WTC11 (cell line): ENCODE data around the gene SF3B5. TPM values are rescaled to one million over a fixed set of nuclear protein-coding genes. Genes with fewer than 3 reads are reported as not detected.

Source experiments
- ATAC-seq: fragments of 200-7000 bp; cut with Tn5 transposase; 2 replicates; pipeline ENCODE4 v1.10.0; 2021; ENCODE audit warnings: mild to moderate bottlenecking, moderate library complexity
- CTCF ChIA-PET: fragments of 300-600 bp; sonication (Branson Sonifier 250); formaldehyde crosslinking; loops from one replicate; lab custom pipeline; 2021; ENCODE audit warnings: antibody characterized with exemption; lab: Charles Lee
- POLR2A ChIA-PET: fragments of 350-600 bp; sonication (Branson Sonifier 250); formaldehyde crosslinking; loops from one replicate; lab custom pipeline; 2021; ENCODE audit warnings: antibody characterized with exemption; lab: Charles Lee
- DNase-seq: peaks from one replicate; pipeline ENCODE4 v3.0.0; 2021; ENCODE audit warnings: low spot score
- H3K27ac Mint-ChIP-seq: 2 replicates; pipeline ENCODE4 v1.8.0; 2021; ENCODE audit warnings: mixed read lengths
- H3K27me3 Mint-ChIP-seq: 2 replicates; pipeline ENCODE4 v1.8.0; 2021; ENCODE audit warnings: low read depth, mild to moderate bottlenecking, moderate library complexity, mixed read lengths
- H3K36me3 Mint-ChIP-seq: 2 replicates; pipeline ENCODE4 v1.8.0; 2021; ENCODE audit warnings: mixed read lengths
- H3K4me1 Mint-ChIP-seq: 2 replicates; pipeline ENCODE4 v1.8.0; 2022; ENCODE audit warnings: mixed read lengths
- H3K4me3 Mint-ChIP-seq: 2 replicates; pipeline ENCODE4 v1.8.0; 2021; ENCODE audit warnings: mild to moderate bottlenecking, moderate library complexity, mixed read lengths
- H3K9me3 Mint-ChIP-seq: 2 replicates; pipeline ENCODE4 v1.8.0; 2021; ENCODE audit warnings: mixed read lengths
- CBFB ChIP-seq: sonication (generic); formaldehyde crosslinking; IDR thresholded peaks from 2 replicates; pipeline ENCODE4 v1.8.1; 2022; ENCODE audit warnings: mild to moderate bottlenecking, low read depth, missing genetic modification reagents
- E2F4 ChIP-seq: sonication (generic); formaldehyde crosslinking; IDR thresholded peaks from 2 replicates; pipeline ENCODE4 v1.8.1; 2022; ENCODE audit warnings: low read depth, mild to moderate bottlenecking, moderate library complexity, missing genetic modification reagents, borderline replicate concordance
- E2F5 ChIP-seq: sonication (generic); formaldehyde crosslinking; IDR thresholded peaks from 2 replicates; pipeline ENCODE4 v1.8.1; 2022; ENCODE audit warnings: mild to moderate bottlenecking, moderate library complexity, missing genetic modification reagents
- ETV6 ChIP-seq: sonication (generic); formaldehyde crosslinking; IDR thresholded peaks from 2 replicates; pipeline ENCODE4 v1.8.1; 2022; ENCODE audit warnings: mild to moderate bottlenecking, missing genetic modification reagents
- GRHL2 ChIP-seq: fragments of 250-450 bp; sonication (Bioruptor Pico); IDR thresholded peaks from 2 replicates; pipeline ENCODE4 v1.8.0; 2022; ENCODE audit warnings: mild to moderate bottlenecking, moderate library complexity; ENCODE audit not compliant: insufficient replicate concordance, severe bottlenecking
- HMGXB4 ChIP-seq: sonication (generic); formaldehyde crosslinking; IDR thresholded peaks from 2 replicates; pipeline ENCODE4 v1.8.1; 2023; ENCODE audit warnings: mild to moderate bottlenecking, moderate library complexity, missing genetic modification reagents
- JAZF1 ChIP-seq: fragments of 250-450 bp; sonication (Bioruptor Pico); IDR thresholded peaks from 2 replicates; pipeline ENCODE4 v1.9.0; 2021; ENCODE audit warnings: moderate library complexity, mild to moderate bottlenecking, inconsistent platforms
- NFATC4 ChIP-seq: fragments of 250-450 bp; sonication (Bioruptor Pico); IDR thresholded peaks from 2 replicates; pipeline ENCODE4 v1.9.0; 2021; ENCODE audit warnings: mild to moderate bottlenecking
- OVOL2 ChIP-seq: fragments of 250-450 bp; sonication (Bioruptor Pico); IDR thresholded peaks from 2 replicates; pipeline ENCODE4 v1.9.0; 2021; ENCODE audit warnings: mild to moderate bottlenecking, borderline replicate concordance
- SMAD3 ChIP-seq: sonication (generic); formaldehyde crosslinking; IDR thresholded peaks from 2 replicates; pipeline ENCODE4 v1.8.0; 2022; ENCODE audit warnings: missing genetic modification reagents, mild to moderate bottlenecking, borderline replicate concordance
- SOX15 ChIP-seq: fragments of 250-450 bp; sonication (Bioruptor Pico); IDR thresholded peaks from 2 replicates; pipeline ENCODE4 v1.9.0; 2021; ENCODE audit warnings: mild to moderate bottlenecking
- TCF7 ChIP-seq: sonication (generic); formaldehyde crosslinking; IDR thresholded peaks from 2 replicates; pipeline ENCODE4 v1.8.0; 2022; ENCODE audit warnings: mild to moderate bottlenecking, low read depth, missing genetic modification reagents, moderate library complexity
- TEAD1 ChIP-seq: sonication (generic); formaldehyde crosslinking; IDR thresholded peaks from 2 replicates; pipeline ENCODE4 v1.8.0; 2022; ENCODE audit warnings: mild to moderate bottlenecking, missing genetic modification reagents
- TEAD4 ChIP-seq: sonication (generic); formaldehyde crosslinking; IDR thresholded peaks from 2 replicates; pipeline ENCODE4 v1.8.0; 2022; ENCODE audit warnings: mild to moderate bottlenecking, missing genetic modification reagents
- ZMAT4 ChIP-seq: fragments of 250-450 bp; sonication (Bioruptor Pico); IDR thresholded peaks from 2 replicates; pipeline ENCODE4 v1.9.0; 2021; ENCODE audit warnings: mild to moderate bottlenecking
- ZNF138 ChIP-seq: sonication (generic); formaldehyde crosslinking; conservative IDR thresholded peaks from 2 replicates; pipeline ENCODE4 v1.8.1; 2022; ENCODE audit warnings: mild to moderate bottlenecking, moderate library complexity, missing genetic modification reagents
- ZNF232 ChIP-seq: sonication (generic); formaldehyde crosslinking; IDR thresholded peaks from 2 replicates; pipeline ENCODE4 v1.8.0; 2022; ENCODE audit warnings: mild to moderate bottlenecking, missing genetic modification reagents
- ZNF317 ChIP-seq: sonication (generic); formaldehyde crosslinking; IDR thresholded peaks from 2 replicates; pipeline ENCODE4 v1.8.1; 2023; ENCODE audit warnings: low read depth, mild to moderate bottlenecking, moderate library complexity, missing genetic modification reagents, borderline replicate concordance
- total RNA-seq: library from RNA; stranded (reverse); gene quantifications from 3 replicates; pipeline ENCODE4 v1.2.3, GENCODE V29; 2021
- TF ChIP-seq, protein P1 (sequence below): sonication (generic); formaldehyde crosslinking; IDR thresholded peaks from 2 replicates; pipeline ENCODE4 v1.8.0; 2023; ENCODE audit warnings: mild to moderate bottlenecking, missing genetic modification reagents
- TF ChIP-seq, protein P2 (sequence below): fragments of 250-450 bp; sonication (Bioruptor Pico); IDR thresholded peaks from 2 replicates; pipeline ENCODE4 v1.9.0; 2021; ENCODE audit warnings: mild to moderate bottlenecking

The SF3B5 gene
- total RNA-seq, 1 experiment from 2014 or later, result 181 TPM

DNA sequence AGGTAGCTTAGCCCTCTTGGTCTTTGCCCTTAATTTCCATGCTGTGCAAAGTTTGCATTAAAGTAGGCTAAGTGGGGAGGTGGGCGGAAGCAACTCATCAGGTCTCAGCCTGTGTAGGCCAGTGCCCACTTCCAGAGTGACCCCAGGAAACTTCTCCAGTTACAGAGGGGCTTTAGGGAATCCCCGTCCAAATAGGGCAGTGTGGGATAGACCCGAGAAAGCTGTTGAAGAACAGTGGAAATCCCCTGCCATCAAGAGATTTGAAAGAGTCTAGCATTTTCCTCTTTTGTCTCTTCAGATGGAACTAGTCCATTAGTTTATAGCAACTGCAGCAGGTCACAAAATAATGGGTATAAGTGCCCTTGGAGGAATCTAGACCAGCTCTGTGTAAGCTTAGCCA is 20.2 kb downstream of the SF3B5 start:
- DNase-seq (no peak), ATAC-seq (no peak)
- Mint-ChIP-seq H3K4me3 (no peak overlapping the region), H3K36me3 (no peaks in the 10 kb centered on the region), H3K27ac (no peak overlapping the region), H3K4me1 (no peaks in the 10 kb centered on the region), H3K27me3 (peaks cover 19% of the 10 kb centered on the region), H3K9me3 (no peaks in the 10 kb centered on the region)
- CTCF ChIA-PET, result interaction anchor here (0.7 to 1.1 kb wide), 2 partner anchors 62 to 135 kb away, joined by 3 read pairs; no protein-coding TSS in a partner anchor
- TF ChIP-seq SOX15 (CRISPR knock-in tag), result no peak
- TF ChIP-seq E2F5 (CRISPR knock-in tag), result no peak
- TF ChIP-seq ZMAT4 (CRISPR knock-in tag), result no peak
- no peak for TF ChIP-seq E2F4 (CRISPR knock-in tag)
- no peak for TF ChIP-seq ZNF138
- TF ChIP-seq OVOL2, result no peak
- TF ChIP-seq, protein P1, sequence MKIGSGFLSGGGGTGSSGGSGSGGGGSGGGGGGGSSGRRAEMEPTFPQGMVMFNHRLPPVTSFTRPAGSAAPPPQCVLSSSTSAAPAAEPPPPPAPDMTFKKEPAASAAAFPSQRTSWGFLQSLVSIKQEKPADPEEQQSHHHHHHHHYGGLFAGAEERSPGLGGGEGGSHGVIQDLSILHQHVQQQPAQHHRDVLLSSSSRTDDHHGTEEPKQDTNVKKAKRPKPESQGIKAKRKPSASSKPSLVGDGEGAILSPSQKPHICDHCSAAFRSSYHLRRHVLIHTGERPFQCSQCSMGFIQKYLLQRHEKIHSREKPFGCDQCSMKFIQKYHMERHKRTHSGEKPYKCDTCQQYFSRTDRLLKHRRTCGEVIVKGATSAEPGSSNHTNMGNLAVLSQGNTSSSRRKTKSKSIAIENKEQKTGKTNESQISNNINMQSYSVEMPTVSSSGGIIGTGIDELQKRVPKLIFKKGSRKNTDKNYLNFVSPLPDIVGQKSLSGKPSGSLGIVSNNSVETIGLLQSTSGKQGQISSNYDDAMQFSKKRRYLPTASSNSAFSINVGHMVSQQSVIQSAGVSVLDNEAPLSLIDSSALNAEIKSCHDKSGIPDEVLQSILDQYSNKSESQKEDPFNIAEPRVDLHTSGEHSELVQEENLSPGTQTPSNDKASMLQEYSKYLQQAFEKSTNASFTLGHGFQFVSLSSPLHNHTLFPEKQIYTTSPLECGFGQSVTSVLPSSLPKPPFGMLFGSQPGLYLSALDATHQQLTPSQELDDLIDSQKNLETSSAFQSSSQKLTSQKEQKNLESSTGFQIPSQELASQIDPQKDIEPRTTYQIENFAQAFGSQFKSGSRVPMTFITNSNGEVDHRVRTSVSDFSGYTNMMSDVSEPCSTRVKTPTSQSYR (CRISPR knock-in tag), result no peak
- no peak for TF ChIP-seq ZNF232 (CRISPR knock-in tag)
- no peak for TF ChIP-seq SMAD3 (CRISPR knock-in tag)
- TF ChIP-seq NFATC4 (CRISPR knock-in tag), result no peak
- TF ChIP-seq ETV6 (CRISPR knock-in tag), result no peak
- TF ChIP-seq TEAD4 (CRISPR knock-in tag), result no peak
- TF ChIP-seq TCF7 (CRISPR knock-in tag), result no peak
- TF ChIP-seq HMGXB4 (CRISPR knock-in tag), result no peak
- TF ChIP-seq JAZF1, result no peak
- POLR2A ChIA-PET, result no interaction called here

DNA sequence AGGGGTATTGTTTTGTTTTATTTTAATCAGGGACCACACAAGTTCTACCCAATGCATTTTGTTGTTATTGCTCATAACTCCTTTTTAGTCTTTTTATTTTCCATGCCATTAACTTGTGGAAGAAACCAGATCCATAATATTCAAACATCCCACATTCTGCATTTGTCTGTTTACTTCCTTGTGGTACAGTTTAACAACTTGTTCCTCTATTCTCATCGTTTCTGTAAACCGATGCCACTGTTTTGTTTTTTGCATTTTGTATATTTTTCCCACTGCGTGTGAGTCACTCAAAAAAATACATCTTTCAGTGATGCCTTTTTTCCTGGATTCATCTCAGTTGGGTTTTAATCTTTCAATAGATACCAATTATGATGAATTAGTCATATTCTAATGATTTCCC is 22.3 kb downstream of the SF3B5 start:
- no peaks in the 10 kb centered on the region for H3K9me3 Mint-ChIP-seq
- no peak for ATAC-seq
- POLR2A ChIA-PET, result no interaction called here
- TF ChIP-seq TEAD1 (CRISPR knock-in tag) (no peak), CBFB (CRISPR knock-in tag) (no peak)
- TF ChIP-seq, all 79 proteins: peak for 0
- peaks cover 37% of the 10 kb centered on the region for H3K27me3 Mint-ChIP-seq
- no peak overlapping the region for H3K27ac Mint-ChIP-seq
- no peak for DNase-seq
- CTCF ChIA-PET, result interaction anchor here (1.1 kb wide), 1 partner anchor 131 kb away, joined by 3 read pairs; no protein-coding TSS in a partner anchor
- no peaks in the 10 kb centered on the region for H3K36me3 Mint-ChIP-seq
- no peaks in the 10 kb centered on the region for H3K4me1 Mint-ChIP-seq
- H3K4me3 Mint-ChIP-seq, result no peak overlapping the region

GRCh38 chr6:144069506-144069905 is 25.9 kb downstream of the SF3B5 start:
- Mint-ChIP-seq H3K36me3 (no peaks in the 10 kb centered on the region), H3K4me3 (no peak overlapping the region), H3K27me3 (peaks cover 72% of the 10 kb centered on the region), H3K27ac (no peak overlapping the region), H3K4me1 (peaks cover 9% of the 10 kb centered on the region), H3K9me3 (no peaks in the 10 kb centered on the region)
- CTCF ChIA-PET, result no interaction called here
- POLR2A ChIA-PET, result no interaction called here
- DNase-seq (no peak), ATAC-seq (no peak)
- no peak for TF ChIP-seq GRHL2 (CRISPR knock-in tag)
- TF ChIP-seq, protein P2, sequence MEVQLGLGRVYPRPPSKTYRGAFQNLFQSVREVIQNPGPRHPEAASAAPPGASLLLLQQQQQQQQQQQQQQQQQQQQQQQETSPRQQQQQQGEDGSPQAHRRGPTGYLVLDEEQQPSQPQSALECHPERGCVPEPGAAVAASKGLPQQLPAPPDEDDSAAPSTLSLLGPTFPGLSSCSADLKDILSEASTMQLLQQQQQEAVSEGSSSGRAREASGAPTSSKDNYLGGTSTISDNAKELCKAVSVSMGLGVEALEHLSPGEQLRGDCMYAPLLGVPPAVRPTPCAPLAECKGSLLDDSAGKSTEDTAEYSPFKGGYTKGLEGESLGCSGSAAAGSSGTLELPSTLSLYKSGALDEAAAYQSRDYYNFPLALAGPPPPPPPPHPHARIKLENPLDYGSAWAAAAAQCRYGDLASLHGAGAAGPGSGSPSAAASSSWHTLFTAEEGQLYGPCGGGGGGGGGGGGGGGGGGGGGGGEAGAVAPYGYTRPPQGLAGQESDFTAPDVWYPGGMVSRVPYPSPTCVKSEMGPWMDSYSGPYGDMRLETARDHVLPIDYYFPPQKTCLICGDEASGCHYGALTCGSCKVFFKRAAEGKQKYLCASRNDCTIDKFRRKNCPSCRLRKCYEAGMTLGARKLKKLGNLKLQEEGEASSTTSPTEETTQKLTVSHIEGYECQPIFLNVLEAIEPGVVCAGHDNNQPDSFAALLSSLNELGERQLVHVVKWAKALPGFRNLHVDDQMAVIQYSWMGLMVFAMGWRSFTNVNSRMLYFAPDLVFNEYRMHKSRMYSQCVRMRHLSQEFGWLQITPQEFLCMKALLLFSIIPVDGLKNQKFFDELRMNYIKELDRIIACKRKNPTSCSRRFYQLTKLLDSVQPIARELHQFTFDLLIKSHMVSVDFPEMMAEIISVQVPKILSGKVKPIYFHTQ, result no peak
- TF ChIP-seq ZNF317 (CRISPR knock-in tag), result no peak
